ENCODE measurements around the gene SPATC1L.
"Not testable (repeated sequence)": the region's sequence is repeated elsewhere in the genome, so short reads cannot be mapped to it uniquely, and the experiment has no call there.

The SPATC1L gene

DNA sequence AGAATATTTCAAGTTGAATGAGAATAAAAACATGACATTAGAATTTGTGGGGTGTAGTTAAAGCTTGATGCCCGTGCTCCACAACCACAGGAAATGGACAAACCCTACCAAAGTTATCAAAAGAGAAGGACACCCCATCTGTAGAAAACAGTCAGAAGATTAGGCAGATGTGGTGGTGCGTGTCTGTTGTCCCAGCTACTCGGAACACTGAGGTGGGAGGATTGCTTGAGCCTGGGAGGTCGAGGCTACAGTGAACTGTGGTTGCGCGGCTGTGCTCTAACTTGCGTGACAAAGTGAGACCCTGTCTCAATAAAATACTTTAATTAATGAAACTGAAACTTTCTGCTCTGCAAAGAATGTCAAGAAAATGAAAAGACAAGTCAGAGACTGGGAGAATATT lies 1.5 kb upstream of the SPATC1L start:
- TF ChIP-seq, protein P1, sequence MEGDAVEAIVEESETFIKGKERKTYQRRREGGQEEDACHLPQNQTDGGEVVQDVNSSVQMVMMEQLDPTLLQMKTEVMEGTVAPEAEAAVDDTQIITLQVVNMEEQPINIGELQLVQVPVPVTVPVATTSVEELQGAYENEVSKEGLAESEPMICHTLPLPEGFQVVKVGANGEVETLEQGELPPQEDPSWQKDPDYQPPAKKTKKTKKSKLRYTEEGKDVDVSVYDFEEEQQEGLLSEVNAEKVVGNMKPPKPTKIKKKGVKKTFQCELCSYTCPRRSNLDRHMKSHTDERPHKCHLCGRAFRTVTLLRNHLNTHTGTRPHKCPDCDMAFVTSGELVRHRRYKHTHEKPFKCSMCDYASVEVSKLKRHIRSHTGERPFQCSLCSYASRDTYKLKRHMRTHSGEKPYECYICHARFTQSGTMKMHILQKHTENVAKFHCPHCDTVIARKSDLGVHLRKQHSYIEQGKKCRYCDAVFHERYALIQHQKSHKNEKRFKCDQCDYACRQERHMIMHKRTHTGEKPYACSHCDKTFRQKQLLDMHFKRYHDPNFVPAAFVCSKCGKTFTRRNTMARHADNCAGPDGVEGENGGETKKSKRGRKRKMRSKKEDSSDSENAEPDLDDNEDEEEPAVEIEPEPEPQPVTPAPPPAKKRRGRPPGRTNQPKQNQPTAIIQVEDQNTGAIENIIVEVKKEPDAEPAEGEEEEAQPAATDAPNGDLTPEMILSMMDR (IDR thresholded peaks at IDR 0.05; ENCODE audit: low read depth, low read length, missing control alignments) = no peak
- no peak for DNase-seq (ENCODE audit: extremely low read depth, low read depth)
- H3K4me3 ChIP-seq (replicated peaks; ENCODE audit: low read depth, low read length) = no peak overlapping the region

DNA sequence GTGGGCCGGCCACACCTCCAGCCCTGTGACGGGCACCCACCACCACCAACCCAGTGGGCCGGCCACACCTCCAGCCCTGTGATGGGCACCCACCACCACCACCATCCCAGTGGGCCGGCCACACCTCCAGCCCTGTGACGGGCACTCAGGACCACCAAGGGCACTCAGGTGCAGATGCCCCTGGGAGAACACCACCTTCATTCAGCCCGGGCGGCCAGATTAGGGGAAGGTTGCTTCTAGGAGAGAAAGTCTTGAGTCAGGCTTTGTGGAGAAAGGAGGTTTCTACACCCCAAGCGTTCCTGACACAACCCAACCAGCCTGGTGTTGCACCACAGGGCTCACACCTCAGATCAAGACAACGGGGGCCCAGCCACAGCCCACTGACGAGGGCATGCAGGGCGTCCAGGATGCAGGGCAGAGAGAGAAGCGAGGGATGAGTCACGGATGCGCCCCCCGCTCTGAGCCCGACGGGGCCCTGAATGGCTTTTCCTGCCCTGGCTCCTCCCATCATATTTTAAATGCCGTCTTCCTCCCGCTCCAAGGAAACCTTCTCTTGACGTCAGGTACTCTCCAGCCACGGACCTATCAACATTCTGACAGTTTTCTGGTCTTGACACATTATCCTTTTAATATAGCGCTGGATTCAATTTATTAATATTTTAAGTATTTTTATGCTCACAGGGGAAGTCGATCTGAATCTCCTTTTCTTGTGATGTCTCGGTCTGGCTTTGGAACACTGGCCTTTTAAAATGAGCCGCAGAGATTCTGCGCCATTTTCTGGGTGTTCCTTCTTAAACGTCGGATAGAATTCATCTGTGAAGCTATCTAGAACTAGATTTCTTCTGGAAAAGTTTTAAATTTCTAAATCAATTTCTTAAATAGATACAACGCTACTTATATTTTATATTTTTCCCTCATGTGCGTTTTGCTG lies 631 bp upstream of the SPATC1L start:
- H3K4me3 ChIP-seq (replicated peaks; ENCODE audit: low read depth, low read length) = peak overlapping the region; percentile 95
- no peak for DNase-seq (ENCODE audit: extremely low read depth, low read depth)
- TF ChIP-seq, protein P1 (IDR thresholded peaks at IDR 0.05; ENCODE audit: low read depth, low read length, missing control alignments) = no peak

- peak overlapping the region; percentile 95 for H3K4me3 ChIP-seq (replicated peaks; ENCODE audit: low read depth, low read length)
- DNase-seq (ENCODE audit: extremely low read depth, low read depth) = not testable (repeated sequence)
These were observed 836 bp downstream of the SPATC1L start for GRCh38 chr21:46183337-46183909.

DNA sequence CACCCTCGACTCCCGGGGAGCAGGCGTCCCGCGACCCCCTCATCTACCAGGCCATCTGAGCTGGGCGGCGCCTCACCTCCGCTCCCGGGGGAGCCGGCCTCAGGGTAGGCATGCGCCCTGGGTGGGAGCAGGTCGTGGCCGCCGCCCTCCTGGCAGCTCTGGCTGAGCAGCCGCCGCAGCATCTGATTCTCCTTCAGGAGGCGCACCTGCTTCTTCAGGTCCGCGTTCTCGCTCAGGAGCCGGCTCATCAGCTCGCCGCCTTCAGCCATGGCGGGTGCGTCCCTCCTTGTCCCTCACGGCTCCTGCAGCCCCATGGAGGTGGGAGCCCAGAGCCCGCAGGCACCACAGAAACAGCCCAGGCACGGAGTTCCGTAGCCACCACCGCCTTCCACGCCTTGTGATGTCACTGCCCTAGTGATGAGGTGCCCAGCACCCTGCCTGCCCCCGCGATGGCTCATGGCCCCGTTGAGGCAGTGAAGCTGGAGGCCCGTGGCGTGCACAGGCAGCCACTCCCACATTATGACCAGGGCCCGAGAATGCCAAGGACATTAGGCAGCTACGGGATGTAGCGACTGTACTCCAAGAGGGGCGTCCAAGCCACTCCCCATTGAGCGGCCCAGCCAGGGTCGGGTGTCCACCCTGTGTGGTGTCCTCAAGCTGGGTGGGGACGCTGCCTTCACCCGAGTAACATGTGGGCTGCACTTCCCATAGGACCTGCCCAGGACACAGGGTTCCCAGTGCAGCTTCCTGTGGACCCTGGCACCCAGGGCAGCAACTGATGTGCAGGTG lies 1.5 kb downstream of the SPATC1L start:
- TF ChIP-seq, protein P1 (IDR thresholded peaks at IDR 0.05; ENCODE audit: low read depth, low read length, missing control alignments) = no peak
- H3K4me3 ChIP-seq (replicated peaks; ENCODE audit: low read depth, low read length) = 0 out of 2 replicates have a peak overlapping the region, but pooled peaks have one; percentile 7
- DNase-seq (ENCODE audit: extremely low read depth, low read depth) = no peak

GRCh38 chr21:46181953-46182547 lies 2.2 kb downstream of the SPATC1L start:
- no peak for DNase-seq (ENCODE audit: extremely low read depth, low read depth)
- H3K4me3 ChIP-seq (replicated peaks; ENCODE audit: low read depth, low read length) = no peak overlapping the region
- TF ChIP-seq, protein P1 (IDR thresholded peaks at IDR 0.05; ENCODE audit: low read depth, low read length, missing control alignments) = no peak

GRCh38 chr21:46181436-46181835 lies 2.8 kb downstream of the SPATC1L start:
- TF ChIP-seq, protein P1 (IDR thresholded peaks at IDR 0.05; ENCODE audit: low read depth, low read length, missing control alignments) = no peak
- no peak for DNase-seq (ENCODE audit: extremely low read depth, low read depth)
- H3K4me3 ChIP-seq (replicated peaks; ENCODE audit: low read depth, low read length) = no peak overlapping the region

Measured in HFF-Myc (cell line).